Measurements from ENCODE around the gene FBRS.
"Not testable (repeated sequence)": the region's sequence is repeated elsewhere in the genome, so short reads cannot be mapped to it uniquely, and the experiment has no call there.

The FBRS gene

GRCh38 chr16:30697264-30698138 is 39.3 kb downstream of the FBRS start:
- peaks cover 4% of the 10 kb centered on the region for H3K4me1 ChIP-seq (ENCODE audit: insufficient read depth, insufficient read length)
- peaks cover 29% of the 10 kb centered on the region for H3K36me3 ChIP-seq (ENCODE audit: insufficient read depth, insufficient read length, low read length)
- H3K4me3 ChIP-seq (ENCODE audit: insufficient read length, low read depth): peak overlapping the region; percentile 95
- no peak for DNase-seq (ENCODE audit: low read depth, low spot score)
- peak overlapping the region; percentile 99 for H3K9ac ChIP-seq (ENCODE audit: insufficient read length, low read depth)
- peaks cover 50% of the 10 kb centered on the region for H3K27me3 ChIP-seq (ENCODE audit: insufficient read depth, insufficient read length)
- H3K9me3 ChIP-seq (ENCODE audit: insufficient read depth, low read length): no peaks in the 10 kb centered on the region
- TF ChIP-seq ZNF274 (IDR thresholded peaks at IDR 0.05; ENCODE audit: low read depth, low read length) (no peak), YY1 (IDR thresholded peaks at IDR 0.05; ENCODE audit: insufficient read depth, insufficient read length) (no peak), SUZ12 (IDR thresholded peaks at IDR 0.05; ENCODE audit: extremely low read depth, insufficient read depth, insufficient read length) (no peak)

GRCh38 chr16:30698139-30698815 is 40.0 kb downstream of the FBRS start:
- peaks cover 4% of the 10 kb centered on the region for H3K4me1 ChIP-seq (ENCODE audit: insufficient read depth, insufficient read length)

GRCh38 chr16:30698816-30699614 is 40.8 kb downstream of the FBRS start, which contains the start of gene SRCAP:
TSS of gene SRCAP (plus strand) at chr16:30699171. CDS start at chr16:30700825, 1,654 bp downstream.
- Histone ChIP-seq H3K4me3 (ENCODE audit: insufficient read length, low read depth) (peak within 1 kb of the TSS; percentile 95), H3K9ac (ENCODE audit: insufficient read length, low read depth) (peak within 1 kb of the TSS; percentile 99), H3K4me1 (ENCODE audit: insufficient read depth, insufficient read length) (peaks cover 4% of the 10 kb centered on the region), H3K27me3 (ENCODE audit: insufficient read depth, insufficient read length) (peaks cover 35% of the 10 kb centered on the region), H3K9me3 (ENCODE audit: insufficient read depth, low read length) (no peaks in the 10 kb centered on the region), H3K36me3 (ENCODE audit: insufficient read depth, insufficient read length, low read length) (peaks cover 41% of the 10 kb centered on the region)
- no peak for TF ChIP-seq ZNF274 (IDR thresholded peaks at IDR 0.05; ENCODE audit: low read depth, low read length)
- no peak for TF ChIP-seq SUZ12 (IDR thresholded peaks at IDR 0.05; ENCODE audit: extremely low read depth, insufficient read depth, insufficient read length)
- no peak for TF ChIP-seq YY1 (IDR thresholded peaks at IDR 0.05; ENCODE audit: insufficient read depth, insufficient read length)
- DNase-seq (ENCODE audit: low read depth, low spot score): peak; percentile 64

More at GRCh38 chr16:30698139-30698815, 40.0 kb downstream of the FBRS start:
- peak overlapping the region; percentile 99 for H3K9ac ChIP-seq (ENCODE audit: insufficient read length, low read depth)
- H3K36me3 ChIP-seq (ENCODE audit: insufficient read depth, insufficient read length, low read length): peaks cover 36% of the 10 kb centered on the region
- no peaks in the 10 kb centered on the region for H3K9me3 ChIP-seq (ENCODE audit: insufficient read depth, low read length)
- TF ChIP-seq YY1 (IDR thresholded peaks at IDR 0.05; ENCODE audit: insufficient read depth, insufficient read length) (peak; percentile 86), SUZ12 (IDR thresholded peaks at IDR 0.05; ENCODE audit: extremely low read depth, insufficient read depth, insufficient read length) (no peak), ZNF274 (IDR thresholded peaks at IDR 0.05; ENCODE audit: low read depth, low read length) (no peak)
- H3K4me3 ChIP-seq (ENCODE audit: insufficient read length, low read depth): peak overlapping the region; percentile 95
- peaks cover 42% of the 10 kb centered on the region for H3K27me3 ChIP-seq (ENCODE audit: insufficient read depth, insufficient read length)
- peak; percentile 93 for DNase-seq (ENCODE audit: low read depth, low spot score)

GRCh38 chr16:30699615-30700099 is 41.4 kb downstream of the FBRS start:
- Histone ChIP-seq H3K36me3 (ENCODE audit: insufficient read depth, insufficient read length, low read length) (peaks cover 47% of the 10 kb centered on the region), H3K4me1 (ENCODE audit: insufficient read depth, insufficient read length) (peaks cover 4% of the 10 kb centered on the region), H3K4me3 (ENCODE audit: insufficient read length, low read depth) (peak overlapping the region; percentile 95), H3K9me3 (ENCODE audit: insufficient read depth, low read length) (no peaks in the 10 kb centered on the region), H3K27me3 (ENCODE audit: insufficient read depth, insufficient read length) (peaks cover 30% of the 10 kb centered on the region), H3K9ac (ENCODE audit: insufficient read length, low read depth) (peak overlapping the region; percentile 99)
- no peak for DNase-seq (ENCODE audit: low read depth, low spot score)
- TF ChIP-seq YY1 (IDR thresholded peaks at IDR 0.05; ENCODE audit: insufficient read depth, insufficient read length): no peak
- no peak for TF ChIP-seq SUZ12 (IDR thresholded peaks at IDR 0.05; ENCODE audit: extremely low read depth, insufficient read depth, insufficient read length)
- TF ChIP-seq ZNF274 (IDR thresholded peaks at IDR 0.05; ENCODE audit: low read depth, low read length): no peak

- Histone ChIP-seq H3K4me3 (ENCODE audit: insufficient read length, low read depth) (no peak overlapping the region), H3K9me3 (ENCODE audit: insufficient read depth, low read length) (no peaks in the 10 kb centered on the region), H3K9ac (ENCODE audit: insufficient read length, low read depth) (peak overlapping the region; percentile 11), H3K4me1 (ENCODE audit: insufficient read depth, insufficient read length) (peaks cover 4% of the 10 kb centered on the region), H3K27me3 (ENCODE audit: insufficient read depth, insufficient read length) (peaks cover 22% of the 10 kb centered on the region), H3K36me3 (ENCODE audit: insufficient read depth, insufficient read length, low read length) (peaks cover 54% of the 10 kb centered on the region)
- TF ChIP-seq SUZ12 (IDR thresholded peaks at IDR 0.05; ENCODE audit: extremely low read depth, insufficient read depth, insufficient read length): no peak
- no peak for TF ChIP-seq ZNF274 (IDR thresholded peaks at IDR 0.05; ENCODE audit: low read depth, low read length)
- no peak for TF ChIP-seq YY1 (IDR thresholded peaks at IDR 0.05; ENCODE audit: insufficient read depth, insufficient read length)
- DNase-seq (ENCODE audit: low read depth, low spot score): no peak
Measured at GRCh38 chr16:30700491-30700890, 42.3 kb downstream of the FBRS start.

- peaks cover 59% of the 10 kb centered on the region for H3K36me3 ChIP-seq (ENCODE audit: insufficient read depth, insufficient read length, low read length)
- no peak overlapping the region for H3K9ac ChIP-seq (ENCODE audit: insufficient read length, low read depth)
- no peak for TF ChIP-seq SUZ12 (IDR thresholded peaks at IDR 0.05; ENCODE audit: extremely low read depth, insufficient read depth, insufficient read length)
- no peak for TF ChIP-seq YY1 (IDR thresholded peaks at IDR 0.05; ENCODE audit: insufficient read depth, insufficient read length)
- TF ChIP-seq ZNF274 (IDR thresholded peaks at IDR 0.05; ENCODE audit: low read depth, low read length): no peak
- no peak overlapping the region for H3K4me3 ChIP-seq (ENCODE audit: insufficient read length, low read depth)
- H3K4me1 ChIP-seq (ENCODE audit: insufficient read depth, insufficient read length): peaks cover 4% of the 10 kb centered on the region
- peaks cover 18% of the 10 kb centered on the region for H3K27me3 ChIP-seq (ENCODE audit: insufficient read depth, insufficient read length)
- DNase-seq (ENCODE audit: low read depth, low spot score): no peak
- no peaks in the 10 kb centered on the region for H3K9me3 ChIP-seq (ENCODE audit: insufficient read depth, low read length)
Measured at GRCh38 chr16:30700971-30701370, 42.7 kb downstream of the FBRS start.

- not testable (repeated sequence) for H3K27me3 ChIP-seq (ENCODE audit: insufficient read depth, insufficient read length); H3K4me3 ChIP-seq (ENCODE audit: insufficient read length, low read depth); H3K9me3 ChIP-seq (ENCODE audit: insufficient read depth, low read length); H3K9ac ChIP-seq (ENCODE audit: insufficient read length, low read depth); H3K4me1 ChIP-seq (ENCODE audit: insufficient read depth, insufficient read length); DNase-seq (ENCODE audit: low read depth, low spot score)
- peaks cover 80% of the 10 kb centered on the region for H3K36me3 ChIP-seq (ENCODE audit: insufficient read depth, insufficient read length, low read length)
Measured at GRCh38 chr16:30703071-30703470, 44.8 kb downstream of the FBRS start.
